Osteoblast (primary cell): ENCODE measurements around the gene CD6. TPM values are rescaled to one million over a fixed set of nuclear protein-coding genes. Genes with fewer than 3 reads are reported as not detected.
A peak's percentile ranks its signal among the peaks of the same experiment; 100 is the strongest.

ENCODE experiments used
- DNase-seq: peaks from one replicate; pipeline ENCODE4 v3.0.0; 2011; ENCODE audit warnings: low spot score, mixed read lengths; ENCODE audit not compliant: insufficient read length; ENCODE audit errors: missing footprints
- H2AFZ ChIP-seq: 2 replicates; pipeline ENCODE4 v1.6.0; 2011; ENCODE audit warnings: mild to moderate bottlenecking, low read length
- H3K27ac ChIP-seq: 2 replicates; pipeline ENCODE4 v1.5.1; 2011; ENCODE audit warnings: mild to moderate bottlenecking, low read depth, low read length, moderate library complexity
- H3K27me3 ChIP-seq: 2 replicates; pipeline ENCODE4 v1.6.0; 2012; ENCODE audit warnings: mild to moderate bottlenecking, control low read depth, inconsistent platforms, low read length, moderate library complexity; ENCODE audit not compliant: insufficient read depth
- H3K36me3 ChIP-seq: 2 replicates; pipeline ENCODE4 v1.5.1; 2011; ENCODE audit warnings: mild to moderate bottlenecking, low read length, control low read depth, moderate library complexity; ENCODE audit not compliant: insufficient read depth
- H3K4me1 ChIP-seq: 2 replicates; pipeline ENCODE4 v1.5.1; 2011; ENCODE audit warnings: mild to moderate bottlenecking, low read length, control low read depth, moderate library complexity; ENCODE audit not compliant: insufficient read depth
- H3K4me2 ChIP-seq: 2 replicates; pipeline ENCODE4 v1.6.0; 2011; ENCODE audit warnings: mild to moderate bottlenecking, low read length; ENCODE audit not compliant: insufficient read depth
- H3K4me3 ChIP-seq: fragments of 200-600 bp; sonication (generic); 3 replicates; pipeline ENCODE4 v1.5.1; 2012; ENCODE audit warnings: mild to moderate bottlenecking, low read length, inconsistent platforms; ENCODE audit not compliant: insufficient read depth
- H3K79me2 ChIP-seq: 2 replicates; pipeline ENCODE4 v1.6.0; 2012; ENCODE audit warnings: mild to moderate bottlenecking, low read length, control low read depth, inconsistent platforms; ENCODE audit not compliant: insufficient read depth
- H3K9me3 ChIP-seq: 2 replicates; pipeline ENCODE4 v1.5.1; 2011; ENCODE audit warnings: low read depth, low read length, control low read depth
- H4K20me1 ChIP-seq: 2 replicates; pipeline ENCODE4 v1.6.0; 2012; ENCODE audit warnings: mild to moderate bottlenecking, low read length, control low read depth; ENCODE audit not compliant: insufficient read depth
- CTCF ChIP-seq: IDR thresholded peaks from 2 replicates; pipeline ENCODE4 v1.5.1; 2011; ENCODE audit warnings: mild to moderate bottlenecking, low read depth, low read length, moderate library complexity; ENCODE audit errors: extremely low read depth
- total RNA-seq: library from RNA; depleted of rRNA; stranded (reverse); fragments of >200 nt; gene quantifications from 2 replicates; pipeline ENCODE4 v1.2.3, GENCODE V29; 2012

Gene CD6
- total RNA-seq, 1 donor, result not detected

GRCh38 chr11:60925868-60926267 is 45.6 kb upstream of the CD6 start:
- H3K4me2 ChIP-seq, result peak overlapping the region; percentile 80
- no peak overlapping the region for H3K27ac ChIP-seq
- no peak overlapping the region for H3K4me3 ChIP-seq

GRCh38 chr11:60926500-60926899 is 45.0 kb upstream of the CD6 start:
- H3K4me2 ChIP-seq, result no peak overlapping the region
- H3K9me3 ChIP-seq, result no peaks in the 10 kb centered on the region
- H3K4me3 ChIP-seq, result no peak overlapping the region
- TF ChIP-seq CTCF, result no peak
- H3K4me1 ChIP-seq, result peaks cover 15% of the 10 kb centered on the region
- no peak overlapping the region for H3K27ac ChIP-seq
- H4K20me1 ChIP-seq, result no peaks in the 10 kb centered on the region
- H3K79me2 ChIP-seq, result no peaks in the 10 kb centered on the region
- no peaks in the 10 kb centered on the region for H3K27me3 ChIP-seq
- peaks cover 3% of the 10 kb centered on the region for H3K36me3 ChIP-seq
- no peak for DNase-seq
- H2AFZ ChIP-seq, result no peak overlapping the region

More at GRCh38 chr11:60925868-60926267, 45.6 kb upstream of the CD6 start:
- Histone ChIP-seq H3K9me3 (no peaks in the 10 kb centered on the region), H3K27me3 (no peaks in the 10 kb centered on the region), H4K20me1 (no peaks in the 10 kb centered on the region), H3K36me3 (peaks cover 5% of the 10 kb centered on the region), H2AFZ (no peak overlapping the region), H3K79me2 (no peaks in the 10 kb centered on the region), H3K4me1 (peaks cover 15% of the 10 kb centered on the region)
- DNase-seq, result peak; percentile 97
- no peak for TF ChIP-seq CTCF

- H3K36me3 ChIP-seq, result peaks cover 2% of the 10 kb centered on the region
- H3K4me3 ChIP-seq, result no peak overlapping the region
- H3K4me1 ChIP-seq, result peaks cover 15% of the 10 kb centered on the region
Observed at GRCh38 chr11:60927061-60927592, 44.4 kb upstream of the CD6 start.

GRCh38 chr11:60927600-60927999 is 43.9 kb upstream of the CD6 start:
- no peak overlapping the region for H2AFZ ChIP-seq
- no peak overlapping the region for H3K27ac ChIP-seq
- no peaks in the 10 kb centered on the region for H3K79me2 ChIP-seq
- DNase-seq, result peak; percentile 83
- no peaks in the 10 kb centered on the region for H3K27me3 ChIP-seq
- no peak for TF ChIP-seq CTCF
- no peak overlapping the region for H3K4me3 ChIP-seq
- H3K9me3 ChIP-seq, result no peaks in the 10 kb centered on the region
- H3K4me2 ChIP-seq, result no peak overlapping the region
- H4K20me1 ChIP-seq, result no peaks in the 10 kb centered on the region
- H3K4me1 ChIP-seq, result peaks cover 15% of the 10 kb centered on the region
- peaks cover 5% of the 10 kb centered on the region for H3K36me3 ChIP-seq

More at GRCh38 chr11:60927061-60927592, 44.4 kb upstream of the CD6 start:
- Histone ChIP-seq H3K9me3 (no peaks in the 10 kb centered on the region), H4K20me1 (no peaks in the 10 kb centered on the region), H3K27me3 (no peaks in the 10 kb centered on the region), H3K4me2 (no peak overlapping the region), H2AFZ (no peak overlapping the region), H3K27ac (no peak overlapping the region), H3K79me2 (no peaks in the 10 kb centered on the region)
- TF ChIP-seq CTCF, result no peak
- peak; percentile 82 for DNase-seq
